SK-N-SH (cell line): ENCODE data around the gene TANK. TPM values are rescaled to one million over a fixed set of nuclear protein-coding genes. Genes with fewer than 3 reads are reported as not detected.
"Not testable (repeated sequence)": the region's sequence is repeated elsewhere in the genome, so short reads cannot be mapped to it uniquely, and the experiment has no call there.

Experiments used
- CTCF ChIA-PET: fragments of 300-600, 350-600 bp; formaldehyde crosslinking; extraction: SDS; loops from one replicate; lab custom pipeline; 2021; lab: Yijun Ruan, JAX
- POLR2A ChIA-PET: fragments of 350-600 bp; sonication (Branson Sonifier 250); formaldehyde crosslinking; extraction: SDS; loops from one replicate; lab custom pipeline; 2020; ENCODE audit warnings: antibody characterized with exemption, inconsistent platforms; lab: Yijun Ruan, JAX
- DNase-seq: peaks from one replicate; pipeline ENCODE4 v3.0.0; 2012
- H2AFZ ChIP-seq: fragments of 200-600 bp; sonication (generic); 2 replicates; pipeline ENCODE4 v1.8.1; 2016; ENCODE audit warnings: antibody characterized with exemption, mild to moderate bottlenecking, low read depth
- H3F3A ChIP-seq: fragments of 200-600 bp; sonication (generic); replicated peaks from 2 replicates; pipeline ENCODE3; 2016; ENCODE audit warnings: antibody characterized with exemption, mild to moderate bottlenecking; ENCODE audit not compliant: insufficient read depth
- H3K27ac ChIP-seq, 2 experiments: fragments of 200-500 bp in 1 of 2; fragments of 200-600 bp in 1 of 2; sonication (Bioruptor generic) in 1 of 2; sonication (generic), shearing (Covaris generic) in 1 of 2; 2 replicates each; pipeline versions ENCODE4 v1.5.1 to v1.6.1; 2014 to 2016; ENCODE audit warnings: low read depth in 2 of 2, inconsistent platforms in 1 of 2, low read length in 1 of 2, mild to moderate bottlenecking in 1 of 2, mixed read lengths in 1 of 2
- H3K27me3 ChIP-seq: fragments of 200-600 bp; sonication (generic), shearing (Covaris generic); 2 replicates; pipeline ENCODE4 v1.6.1; 2016; ENCODE audit warnings: mixed run types; ENCODE audit not compliant: insufficient read depth
- H3K36me3 ChIP-seq, 2 experiments: fragments of 200-500 bp in 1 of 2; fragments of 200-600 bp in 1 of 2; sonication (Bioruptor generic) in 1 of 2; sonication (generic) in 1 of 2; replicated peaks in 1 of 2; 2 replicates each; pipeline versions ENCODE3 to v1.5.1; 2014 to 2016; ENCODE audit warnings: low read length in 1 of 2, mild to moderate bottlenecking in 1 of 2; ENCODE audit not compliant: insufficient read depth in 2 of 2, control insufficient read depth in 1 of 2
- H3K4me1 ChIP-seq, 2 experiments: fragments of 200-500 bp in 1 of 2; fragments of 200-600 bp in 1 of 2; sonication (Bioruptor generic) in 1 of 2; sonication (generic), shearing (Covaris generic) in 1 of 2; 2 replicates each; pipeline versions ENCODE4 v1.5.1 to v1.6.1; 2014 to 2016; ENCODE audit warnings: low read depth in 1 of 2, low read length in 1 of 2, mixed run types in 1 of 2; ENCODE audit not compliant: insufficient read depth in 2 of 2, control insufficient read depth in 1 of 2
- H3K4me2 ChIP-seq: fragments of 200-600 bp; sonication (generic), shearing (Covaris generic); 2 replicates; pipeline ENCODE4 v1.6.1; 2017; ENCODE audit warnings: mixed run types
- H3K4me3 ChIP-seq, 2 experiments: fragments of 200-500 bp in 1 of 2; fragments of 200-600 bp in 1 of 2; sonication (Bioruptor generic) in 1 of 2; sonication (generic), shearing (Covaris generic) in 1 of 2; 2 replicates each; pipeline versions ENCODE4 v1.5.1 to v1.8.1; 2014 to 2016; ENCODE audit warnings: low read depth in 2 of 2, inconsistent platforms in 1 of 2, low read length in 1 of 2, mild to moderate bottlenecking in 1 of 2, mixed read lengths in 1 of 2, moderate library complexity in 1 of 2
- H3K79me2 ChIP-seq: fragments of 200-600 bp; sonication (generic); 2 replicates; pipeline ENCODE4 v1.8.1; 2017; ENCODE audit warnings: mild to moderate bottlenecking; ENCODE audit not compliant: insufficient read depth
- H3K9ac ChIP-seq: fragments of 200-600 bp; sonication (generic); 2 replicates; pipeline ENCODE4 v1.6.1; 2017; ENCODE audit warnings: mixed run types
- H3K9me2 ChIP-seq: fragments of 200-600 bp; sonication (generic); 2 replicates; pipeline ENCODE4 v1.6.1; 2017; ENCODE audit warnings: mixed run types
- H3K9me3 ChIP-seq: fragments of 200-600 bp; sonication (generic); 2 replicates; pipeline ENCODE4 v1.6.1; 2017; ENCODE audit warnings: mixed run types, mild to moderate bottlenecking, moderate library complexity
- H4K20me1 ChIP-seq: fragments of 200-600 bp; sonication (generic); 2 replicates; pipeline ENCODE4 v1.6.1; 2017; ENCODE audit warnings: mild to moderate bottlenecking, mixed run types; ENCODE audit not compliant: insufficient read depth
- MEF2A ChIP-seq: IDR thresholded peaks from 2 replicates; pipeline ENCODE4 v1.4.0; 2012; ENCODE audit warnings: low read depth, borderline replicate concordance
- NFIC ChIP-seq: IDR thresholded peaks from 2 replicates; pipeline ENCODE4 v1.4.0; 2012; ENCODE audit warnings: borderline replicate concordance
- RAD21 ChIP-seq: IDR thresholded peaks from 2 replicates; pipeline ENCODE4 v1.6.1; 2012; ENCODE audit warnings: mild to moderate bottlenecking, low read length
- RXRA ChIP-seq: IDR thresholded peaks from 2 replicates; pipeline ENCODE4 v1.4.0; 2012; ENCODE audit warnings: low read depth, mild to moderate bottlenecking, borderline replicate concordance
- SIN3A ChIP-seq: IDR thresholded peaks from 2 replicates; pipeline ENCODE4 v1.6.1; 2012; ENCODE audit warnings: low read depth, mild to moderate bottlenecking, low read length, moderate library complexity, borderline replicate concordance
- SMC3 ChIP-seq: IDR thresholded peaks from 2 replicates; pipeline ENCODE4 v1.6.1; 2012; ENCODE audit warnings: low read depth, low read length, improper control_type of control experiment
- USF1 ChIP-seq: IDR thresholded peaks from 2 replicates; pipeline ENCODE4 v1.4.0; 2012; ENCODE audit warnings: low read depth, borderline replicate concordance
- WGBS: methylation state at CpG from one replicate; pipeline ENCODE4 v1.1.6; 2017; ENCODE audit warnings: low lambda C conversion rate; 5-methylcytosine and 5-hydroxymethylcytosine counted together
- polyA plus RNA-seq, 3 experiments: library from polyadenylated mRNA; depleted of rRNA; stranded (reverse); fragments of >200 nt; gene quantifications; 2 replicates each; pipeline ENCODE4 v1.2.3, GENCODE V29; 2012
- TF ChIP-seq, protein P1 (sequence below): IDR thresholded peaks from 2 replicates; pipeline ENCODE4; 2012
- TF ChIP-seq, protein P2 (sequence below): IDR thresholded peaks from 2 replicates; pipeline ENCODE4 v1.4.0; 2012; ENCODE audit warnings: low read depth
- TF ChIP-seq, protein P3 (sequence below): fragments of 200-600 bp; sonication (generic); IDR thresholded peaks from 2 replicates; pipeline ENCODE4 v1.6.1; 2017; ENCODE audit warnings: antibody characterized with exemption, mild to moderate bottlenecking, moderate library complexity

Gene TANK
- polyA plus RNA-seq, 1 of the 3 experiments (the other 2 are of a cell fraction): 25.7 TPM

DNA sequence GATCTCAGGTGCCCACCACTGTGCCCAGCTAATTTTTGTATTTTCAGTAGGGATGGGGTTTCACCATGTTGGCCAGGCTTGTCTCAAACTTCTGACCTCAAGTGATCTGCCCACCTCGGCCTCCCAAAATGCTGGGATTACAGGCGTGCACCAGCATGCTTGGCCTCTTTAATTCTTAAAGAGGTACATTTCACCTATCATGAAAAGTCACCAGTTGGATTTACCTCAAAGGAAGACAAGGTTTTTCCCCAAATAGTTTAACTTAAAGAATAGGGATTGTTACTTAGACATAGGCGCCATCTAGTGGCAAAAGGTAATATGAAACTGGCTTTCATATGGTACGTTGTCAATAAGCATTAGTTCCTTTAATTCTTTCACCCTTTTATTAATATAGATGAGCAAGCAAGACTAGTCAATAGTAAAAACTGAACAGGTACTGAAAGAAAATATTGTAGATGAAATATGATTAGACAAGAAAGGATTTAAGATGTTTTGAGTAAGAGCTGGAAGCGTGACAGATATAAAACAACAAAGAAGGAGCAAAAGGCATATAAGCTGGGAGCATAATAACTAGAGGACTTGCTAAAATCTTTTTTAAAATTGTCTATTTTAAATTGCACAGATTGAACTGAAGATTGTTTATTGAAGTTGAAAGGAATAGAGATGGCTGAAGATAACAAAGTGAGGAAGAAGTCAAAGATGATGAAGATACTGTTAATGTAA lies 113.0 kb downstream of the TANK start (continued):
- TF ChIP-seq MEF2A: no peak
- no peak for TF ChIP-seq NFIC
- TF ChIP-seq, protein P1, sequence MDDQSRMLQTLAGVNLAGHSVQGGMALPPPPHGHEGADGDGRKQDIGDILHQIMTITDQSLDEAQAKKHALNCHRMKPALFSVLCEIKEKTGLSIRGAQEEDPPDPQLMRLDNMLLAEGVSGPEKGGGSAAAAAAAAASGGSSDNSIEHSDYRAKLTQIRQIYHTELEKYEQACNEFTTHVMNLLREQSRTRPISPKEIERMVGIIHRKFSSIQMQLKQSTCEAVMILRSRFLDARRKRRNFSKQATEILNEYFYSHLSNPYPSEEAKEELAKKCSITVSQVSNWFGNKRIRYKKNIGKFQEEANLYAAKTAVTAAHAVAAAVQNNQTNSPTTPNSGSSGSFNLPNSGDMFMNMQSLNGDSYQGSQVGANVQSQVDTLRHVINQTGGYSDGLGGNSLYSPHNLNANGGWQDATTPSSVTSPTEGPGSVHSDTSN: no peak
- peak; percentile 79 for TF ChIP-seq RAD21
- TF ChIP-seq, protein P2, sequence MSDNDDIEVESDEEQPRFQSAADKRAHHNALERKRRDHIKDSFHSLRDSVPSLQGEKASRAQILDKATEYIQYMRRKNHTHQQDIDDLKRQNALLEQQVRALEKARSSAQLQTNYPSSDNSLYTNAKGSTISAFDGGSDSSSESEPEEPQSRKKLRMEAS: no peak
- TF ChIP-seq SIN3A: no peak
- TF ChIP-seq USF1: no peak
- peak; percentile 44; the same call in 1 of the 2 replicates for TF ChIP-seq SMC3
- TF ChIP-seq, protein P3, sequence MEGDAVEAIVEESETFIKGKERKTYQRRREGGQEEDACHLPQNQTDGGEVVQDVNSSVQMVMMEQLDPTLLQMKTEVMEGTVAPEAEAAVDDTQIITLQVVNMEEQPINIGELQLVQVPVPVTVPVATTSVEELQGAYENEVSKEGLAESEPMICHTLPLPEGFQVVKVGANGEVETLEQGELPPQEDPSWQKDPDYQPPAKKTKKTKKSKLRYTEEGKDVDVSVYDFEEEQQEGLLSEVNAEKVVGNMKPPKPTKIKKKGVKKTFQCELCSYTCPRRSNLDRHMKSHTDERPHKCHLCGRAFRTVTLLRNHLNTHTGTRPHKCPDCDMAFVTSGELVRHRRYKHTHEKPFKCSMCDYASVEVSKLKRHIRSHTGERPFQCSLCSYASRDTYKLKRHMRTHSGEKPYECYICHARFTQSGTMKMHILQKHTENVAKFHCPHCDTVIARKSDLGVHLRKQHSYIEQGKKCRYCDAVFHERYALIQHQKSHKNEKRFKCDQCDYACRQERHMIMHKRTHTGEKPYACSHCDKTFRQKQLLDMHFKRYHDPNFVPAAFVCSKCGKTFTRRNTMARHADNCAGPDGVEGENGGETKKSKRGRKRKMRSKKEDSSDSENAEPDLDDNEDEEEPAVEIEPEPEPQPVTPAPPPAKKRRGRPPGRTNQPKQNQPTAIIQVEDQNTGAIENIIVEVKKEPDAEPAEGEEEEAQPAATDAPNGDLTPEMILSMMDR: peak; percentile 88
- no peak for TF ChIP-seq RXRA

DNA sequence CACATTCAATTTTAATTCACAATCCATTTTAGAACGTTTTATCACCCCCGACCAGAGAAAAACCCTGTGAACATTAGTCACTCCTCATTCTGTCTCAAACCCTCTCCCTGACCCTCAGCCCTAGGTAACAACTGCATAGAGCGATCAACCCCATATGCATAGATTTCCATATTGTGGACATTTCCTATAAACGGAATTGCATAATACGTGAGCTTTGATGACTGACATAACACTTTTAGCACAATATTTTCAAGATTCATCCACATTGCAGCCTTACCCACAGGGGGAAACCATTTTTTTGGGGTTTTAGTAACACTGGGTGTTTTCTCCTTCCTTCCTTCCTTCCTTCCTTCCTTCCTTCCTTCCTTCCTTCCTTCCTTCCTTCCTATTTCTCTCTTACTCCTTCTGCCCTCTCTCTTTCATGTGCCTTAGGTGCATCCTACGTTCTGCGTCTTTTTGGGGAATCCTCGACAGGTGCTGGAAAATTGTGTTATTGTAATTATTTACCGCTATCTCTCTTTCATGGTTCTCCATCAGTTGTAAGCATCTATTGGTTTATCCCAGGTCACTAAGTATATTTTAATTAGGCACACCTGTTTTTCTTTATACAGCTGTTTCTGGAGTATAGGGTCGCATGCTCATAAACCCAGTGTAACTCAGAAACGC lies 118.5 kb downstream of the TANK start:
- H3K4me1 ChIP-seq, H2AFZ ChIP-seq, H3K4me2 ChIP-seq, H4K20me1 ChIP-seq, H3K9me2 ChIP-seq, H3K79me2 ChIP-seq, POLR2A ChIA-PET, H3K27ac ChIP-seq, H3K9me3 ChIP-seq, H3F3A ChIP-seq, H3K4me3 ChIP-seq, H3K36me3 ChIP-seq, H3K9ac ChIP-seq: not testable (repeated sequence)
- peak; percentile 33 for DNase-seq
- WGBS: 32% methylated on average over 11 of the region's 11 CpGs
- CTCF ChIA-PET: interaction anchor here (1.7 kb wide), 1 partner anchor 28 kb away, joined by 7 read pairs; no protein-coding TSS in a partner anchor
- H3K27me3 ChIP-seq: peaks cover 13% of the 10 kb centered on the region

GRCh38 chr2:161279230-161279815 lies 119.1 kb downstream of the TANK start:
- whole genome bisulfite sequencing: 46% methylated on average over 5 of the region's 5 CpGs
- POLR2A ChIA-PET, H3F3A ChIP-seq, H3K9me2 ChIP-seq, H2AFZ ChIP-seq, H3K27ac ChIP-seq, H3K79me2 ChIP-seq, H3K4me3 ChIP-seq, H3K9me3 ChIP-seq, H3K36me3 ChIP-seq, H3K9ac ChIP-seq, H3K4me1 ChIP-seq, H4K20me1 ChIP-seq, H3K4me2 ChIP-seq, DNase-seq: not testable (repeated sequence)
- peaks cover 13% of the 10 kb centered on the region for H3K27me3 ChIP-seq
- CTCF ChIA-PET: interaction anchor here (1.0 to 1.8 kb wide), 3 partner anchors 9 to 299 kb away, joined by 3 to 7 read pairs (median 5); no protein-coding TSS in a partner anchor
